ENCODE results near the gene AQP2.

GRCh38 chr12:49917788-49918173 lies 32.8 kb upstream of the AQP2 start:
- no peak for TF ChIP-seq CTCF (IDR thresholded peaks at IDR 0.05)
- no peak for TF ChIP-seq POLR2A (IDR thresholded peaks at IDR 0.05)
